ENCODE results near the gene KIRREL3.

KIRREL3 gene

GRCh38 chr11:126710804-126711399, 289.7 kb downstream of the KIRREL3 start:
- DNase-seq (ENCODE audit: low spot score): no peak

- no peak for DNase-seq (ENCODE audit: low spot score)
Measured at GRCh38 chr11:126707498-126707897, 293.1 kb downstream of the KIRREL3 start.

- no peak for DNase-seq (ENCODE audit: low spot score)
Measured at GRCh38 chr11:126704096-126704495, 296.5 kb downstream of the KIRREL3 start.

- no peak for DNase-seq (ENCODE audit: low spot score)
Measured at GRCh38 chr11:126703662-126704061, 296.9 kb downstream of the KIRREL3 start.

GRCh38 chr11:126702987-126703386, 297.6 kb downstream of the KIRREL3 start:
- no peak for DNase-seq (ENCODE audit: low spot score)

- no peak for DNase-seq (ENCODE audit: low spot score)
Measured at GRCh38 chr11:126702165-126702720, 298.3 kb downstream of the KIRREL3 start.

- DNase-seq (ENCODE audit: low spot score): no peak
Measured at GRCh38 chr11:126701520-126701897, 299.1 kb downstream of the KIRREL3 start.

GRCh38 chr11:126700768-126701519, 299.6 kb downstream of the KIRREL3 start:
- DNase-seq (ENCODE audit: low spot score): no peak

- DNase-seq (ENCODE audit: low spot score): no peak
Measured at GRCh38 chr11:126698576-126698975, 302.0 kb downstream of the KIRREL3 start.

GRCh38 chr11:126697936-126698335, 302.6 kb downstream of the KIRREL3 start:
- DNase-seq (ENCODE audit: low spot score): no peak

- no peak for DNase-seq (ENCODE audit: low spot score)
Measured at GRCh38 chr11:126696982-126697381, 303.6 kb downstream of the KIRREL3 start.

GRCh38 chr11:126695293-126695692, 305.3 kb downstream of the KIRREL3 start:
- DNase-seq (ENCODE audit: low spot score): no peak

GRCh38 chr11:126694065-126694625, 306.4 kb downstream of the KIRREL3 start:
- no peak for DNase-seq (ENCODE audit: low spot score)

GRCh38 chr11:126687477-126687876, 313.1 kb downstream of the KIRREL3 start:
- no peak for DNase-seq (ENCODE audit: low spot score)

GRCh38 chr11:126686938-126687337, 313.6 kb downstream of the KIRREL3 start:
- no peak for DNase-seq (ENCODE audit: low spot score)

GRCh38 chr11:126683766-126684728, 316.5 kb downstream of the KIRREL3 start:
- no peak for DNase-seq (ENCODE audit: low spot score)

GRCh38 chr11:126682590-126682989, 318.0 kb downstream of the KIRREL3 start:
- DNase-seq (ENCODE audit: low spot score): no peak

GRCh38 chr11:126680700-126681099, 319.9 kb downstream of the KIRREL3 start:
- DNase-seq (ENCODE audit: low spot score): no peak

GRCh38 chr11:126680131-126680530, 320.4 kb downstream of the KIRREL3 start:
- DNase-seq (ENCODE audit: low spot score): no peak

GRCh38 chr11:126679033-126679432, 321.5 kb downstream of the KIRREL3 start:
- no peak for DNase-seq (ENCODE audit: low spot score)

GRCh38 chr11:126676536-126676935, 324.0 kb downstream of the KIRREL3 start:
- DNase-seq (ENCODE audit: low spot score): no peak

- no peak for DNase-seq (ENCODE audit: low spot score)
Measured at GRCh38 chr11:126673319-126673718, 327.3 kb downstream of the KIRREL3 start.
